Measurements from ENCODE around the gene ZNF778.

ZNF778 gene

GRCh38 chr16:89193576-89194293 lies 23.8 kb upstream of the ZNF778 start:
- Mint-ChIP-seq H3K36me3 (ENCODE audit: insufficient read depth) (peaks cover 18% of the 10 kb centered on the region), H3K4me3 (peak overlapping the region in 1 of 2 donors; percentile 3), H3K27me3 (peaks cover 12 to 18% of the 10 kb centered on the region in 2 donors), H3K4me1 (ENCODE audit: low read depth in 2 of 2) (no peaks in the 10 kb centered on the region), H3K9me3 (no peaks in the 10 kb centered on the region), H3K27ac (no peak overlapping the region)
- ATAC-seq (replicated peaks), result no peak
- no peak for DNase-seq

GRCh38 chr16:89194340-89195311 lies 22.9 kb upstream of the ZNF778 start:
- H3K9me3 Mint-ChIP-seq, result no peaks in the 10 kb centered on the region
- no peaks in the 10 kb centered on the region for H3K4me1 Mint-ChIP-seq (ENCODE audit: low read depth in 2 of 2)
- no peak overlapping the region for H3K4me3 Mint-ChIP-seq
- ATAC-seq (replicated peaks) (no peak), DNase-seq (no peak)
- H3K27me3 Mint-ChIP-seq, result peaks cover 12 to 27% of the 10 kb centered on the region in 2 donors
- H3K36me3 Mint-ChIP-seq (ENCODE audit: insufficient read depth), result peaks cover 9% of the 10 kb centered on the region
- H3K27ac Mint-ChIP-seq, result no peak overlapping the region

GRCh38 chr16:89195521-89196171 lies 21.9 kb upstream of the ZNF778 start:
- DNase-seq (no peak), ATAC-seq (replicated peaks) (no peak)
- H3K27me3 Mint-ChIP-seq, result peaks cover 20 to 37% of the 10 kb centered on the region in 2 donors

GRCh38 chr16:89197033-89197632 lies 20.4 kb upstream of the ZNF778 start:
- ATAC-seq (replicated peaks), result no peak
- no peak for DNase-seq
- no peak overlapping the region for H3K27ac Mint-ChIP-seq
- H3K36me3 Mint-ChIP-seq (ENCODE audit: insufficient read depth), result peaks cover 7% of the 10 kb centered on the region
- H3K27me3 Mint-ChIP-seq, result peaks cover 22 to 39% of the 10 kb centered on the region in 2 donors
- H3K4me1 Mint-ChIP-seq (ENCODE audit: low read depth in 2 of 2), result peaks cover 0 to 1% of the 10 kb centered on the region in 2 donors
- no peaks in the 10 kb centered on the region for H3K9me3 Mint-ChIP-seq
- no peak overlapping the region for H3K4me3 Mint-ChIP-seq

More at GRCh38 chr16:89195521-89196171, 21.9 kb upstream of the ZNF778 start:
- Mint-ChIP-seq H3K36me3 (ENCODE audit: insufficient read depth) (peaks cover 7% of the 10 kb centered on the region), H3K4me3 (no peak overlapping the region), H3K4me1 (ENCODE audit: low read depth in 2 of 2) (peaks cover 0 to under 1% of the 10 kb centered on the region in 2 donors), H3K9me3 (no peaks in the 10 kb centered on the region), H3K27ac (no peak overlapping the region)

GRCh38 chr16:89197633-89198416 lies 19.7 kb upstream of the ZNF778 start:
- DNase-seq (no peak), ATAC-seq (replicated peaks) (no peak)
- Mint-ChIP-seq H3K4me3 (no peak overlapping the region), H3K9me3 (no peaks in the 10 kb centered on the region), H3K36me3 (ENCODE audit: insufficient read depth) (peaks cover 4% of the 10 kb centered on the region), H3K27ac (no peak overlapping the region), H3K4me1 (ENCODE audit: low read depth in 2 of 2) (peaks cover 0 to 1% of the 10 kb centered on the region in 2 donors), H3K27me3 (peaks cover 26 to 45% of the 10 kb centered on the region in 2 donors)

GRCh38 chr16:89198417-89199240 lies 18.9 kb upstream of the ZNF778 start:
- Mint-ChIP-seq H3K4me3 (no peak overlapping the region), H3K9me3 (no peaks in the 10 kb centered on the region), H3K27me3 (peaks cover 34 to 53% of the 10 kb centered on the region in 2 donors), H3K4me1 (ENCODE audit: low read depth in 2 of 2) (peaks cover 0 to 2% of the 10 kb centered on the region in 2 donors), H3K27ac (no peak overlapping the region), H3K36me3 (ENCODE audit: insufficient read depth) (no peaks in the 10 kb centered on the region)
- no peak for DNase-seq
- ATAC-seq (replicated peaks), result no peak

GRCh38 chr16:89199241-89200123 lies 18.0 kb upstream of the ZNF778 start:
- Mint-ChIP-seq H3K4me1 (ENCODE audit: low read depth in 2 of 2) (peaks cover 0 to 2% of the 10 kb centered on the region in 2 donors), H3K27me3 (peaks cover 41 to 62% of the 10 kb centered on the region in 2 donors), H3K27ac (peak overlapping the region in 1 of 2 donors; percentile 46), H3K9me3 (no peaks in the 10 kb centered on the region), H3K36me3 (ENCODE audit: insufficient read depth) (no peaks in the 10 kb centered on the region), H3K4me3 (no peak overlapping the region)
- DNase-seq (no peak), ATAC-seq (replicated peaks) (no peak)

GRCh38 chr16:89200124-89200849 lies 17.2 kb upstream of the ZNF778 start, which contains the start of gene SLC22A31:
SLC22A31 (minus strand) TSS chr16:89200537; CDS start chr16:89200501, 36 bp downstream.
- Mint-ChIP-seq H3K9me3 (no peaks in the 10 kb centered on the region), H3K4me3 (peak within 1 kb of the TSS; percentile 46 to 48)
- DNase-seq, result no peak

GRCh38 chr16:89200850-89201411 lies 16.6 kb upstream of the ZNF778 start:
- H3K36me3 Mint-ChIP-seq (ENCODE audit: insufficient read depth), result no peaks in the 10 kb centered on the region
- no peak for DNase-seq
- peak overlapping the region; percentile 46 to 48 for H3K4me3 Mint-ChIP-seq
- no peaks in the 10 kb centered on the region for H3K9me3 Mint-ChIP-seq
- H3K4me1 Mint-ChIP-seq (ENCODE audit: low read depth in 2 of 2), result peaks cover 0 to 2% of the 10 kb centered on the region in 2 donors
- ATAC-seq (replicated peaks), result peak; percentile 11
- no peak overlapping the region for H3K27ac Mint-ChIP-seq
- peaks cover 41 to 69% of the 10 kb centered on the region in 2 donors for H3K27me3 Mint-ChIP-seq

More at GRCh38 chr16:89200124-89200849, 17.2 kb upstream of the ZNF778 start, which contains the start of gene SLC22A31:
- ATAC-seq (replicated peaks), result no peak
- Mint-ChIP-seq H3K27me3 (peaks cover 41 to 69% of the 10 kb centered on the region in 2 donors), H3K36me3 (ENCODE audit: insufficient read depth) (no peaks in the 10 kb centered on the region), H3K4me1 (ENCODE audit: low read depth in 2 of 2) (peaks cover 0 to 2% of the 10 kb centered on the region in 2 donors), H3K27ac (peak within 1 kb of the TSS in 1 of 2 donors; percentile 46)
